SKM-1 treated with dmso at 0.1 percent for 144 hours (cell line): ENCODE results near the gene CTNNAL1.
A peak's percentile ranks its signal among the peaks of the same experiment; 100 is the strongest.
"Not testable (repeated sequence)": the region's sequence is repeated elsewhere in the genome, so short reads cannot be mapped to it uniquely, and the experiment has no call there.

Experiments
- DNase-seq: peaks from one replicate; lab custom pipeline; 2025; ENCODE audit not compliant: unreplicated experiment; lab: John Stamatoyannopoulos, UW

The CTNNAL1 gene

DNA sequence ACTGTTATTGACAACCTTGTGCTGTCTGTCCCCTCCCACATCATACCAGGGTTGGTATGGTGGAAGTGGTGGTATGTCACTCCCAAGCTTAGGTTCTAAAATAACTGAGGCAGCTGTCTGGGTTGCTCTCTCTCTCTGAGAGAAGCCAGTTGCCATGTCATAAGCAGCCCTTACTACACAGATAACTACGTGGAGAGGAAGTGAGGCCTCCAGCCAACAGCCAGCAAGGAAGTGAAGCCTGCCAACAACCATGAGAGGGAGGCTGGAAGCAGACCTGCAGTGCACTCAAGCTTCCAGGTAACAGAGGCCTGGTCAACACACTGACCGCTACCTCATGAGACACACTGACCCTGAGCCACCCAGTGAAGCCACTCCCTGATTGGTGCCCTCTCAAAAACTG, 18.6 kb downstream of the CTNNAL1 start:
- DNase-seq: peak; percentile 15

DNA sequence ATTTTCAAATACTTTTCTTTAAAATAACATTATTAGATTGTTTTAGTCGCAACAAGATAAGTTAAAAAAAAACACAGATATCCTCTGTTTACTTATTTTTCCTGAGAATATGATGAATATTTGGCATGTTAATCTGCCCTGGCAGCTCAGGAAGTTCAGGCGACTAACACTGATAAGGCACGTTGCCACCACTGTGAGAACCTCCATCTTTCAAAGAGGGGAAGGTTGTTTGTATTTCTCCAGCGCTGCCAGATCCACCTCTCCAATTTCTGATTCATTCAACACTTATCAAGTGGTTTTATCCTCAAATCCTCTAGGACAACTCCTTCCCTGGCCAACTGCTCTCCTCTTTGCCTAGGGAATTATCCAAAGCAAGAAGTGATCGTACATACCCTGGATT, 21.8 kb downstream of the CTNNAL1 start:
- no peak for DNase-seq

DNA sequence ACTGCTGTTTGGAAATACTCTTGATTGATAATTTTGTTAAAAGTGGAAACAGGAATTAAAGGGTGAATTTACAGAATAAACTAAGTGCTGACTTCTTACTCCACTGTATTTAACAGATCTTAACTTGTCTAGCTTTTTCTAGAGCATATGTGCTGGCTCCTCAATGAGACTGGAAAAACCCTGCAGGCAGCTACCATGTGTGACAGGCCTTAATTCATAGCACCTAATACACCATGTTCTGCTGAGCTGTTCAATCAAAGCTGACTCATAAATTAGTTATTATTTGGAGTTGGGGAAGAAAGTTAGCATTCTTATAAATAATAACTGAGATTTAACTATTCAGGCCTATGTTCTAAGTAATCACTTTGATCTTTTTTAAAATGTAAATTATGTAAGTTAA, 29.4 kb downstream of the CTNNAL1 start:
- DNase-seq: no peak

DNA sequence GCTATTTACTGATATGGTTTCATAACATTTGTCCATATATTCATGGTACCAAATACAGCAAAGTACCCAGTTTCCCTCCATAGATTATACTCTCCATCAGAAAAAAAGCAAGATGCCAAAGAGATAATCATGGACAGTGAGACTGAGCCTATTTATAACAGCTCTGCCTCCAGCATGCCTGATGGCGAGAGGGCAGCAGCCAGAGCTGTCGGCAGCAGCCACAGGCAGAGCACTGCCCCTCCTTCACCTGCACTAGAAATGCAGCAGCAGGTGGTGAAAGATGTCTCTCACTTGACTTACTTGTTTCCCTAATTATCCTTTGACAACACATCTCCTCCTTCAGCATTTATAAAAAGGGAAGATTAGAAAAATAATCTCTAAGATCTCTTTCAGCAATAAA, 32.4 kb downstream of the CTNNAL1 start:
- DNase-seq: no peak

DNA sequence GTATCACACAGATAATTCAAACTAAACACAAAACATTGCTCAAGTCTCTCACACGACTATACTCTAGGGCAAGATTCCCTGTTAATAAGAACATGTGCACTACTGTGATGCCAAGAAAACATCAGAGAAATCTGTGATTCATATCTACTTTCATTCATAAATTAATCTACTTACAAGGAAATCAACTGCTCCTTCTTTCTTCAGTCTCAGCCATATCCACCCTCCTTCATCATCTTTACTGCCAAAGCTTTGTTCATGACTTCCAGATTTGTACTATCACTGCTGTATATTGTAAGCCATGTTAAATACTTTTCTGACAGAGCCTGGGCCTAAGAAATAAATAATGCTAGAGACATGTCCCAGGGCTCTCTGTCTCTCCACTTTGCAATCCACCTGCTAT, 35.1 kb downstream of the CTNNAL1 start:
- DNase-seq: no peak

DNA sequence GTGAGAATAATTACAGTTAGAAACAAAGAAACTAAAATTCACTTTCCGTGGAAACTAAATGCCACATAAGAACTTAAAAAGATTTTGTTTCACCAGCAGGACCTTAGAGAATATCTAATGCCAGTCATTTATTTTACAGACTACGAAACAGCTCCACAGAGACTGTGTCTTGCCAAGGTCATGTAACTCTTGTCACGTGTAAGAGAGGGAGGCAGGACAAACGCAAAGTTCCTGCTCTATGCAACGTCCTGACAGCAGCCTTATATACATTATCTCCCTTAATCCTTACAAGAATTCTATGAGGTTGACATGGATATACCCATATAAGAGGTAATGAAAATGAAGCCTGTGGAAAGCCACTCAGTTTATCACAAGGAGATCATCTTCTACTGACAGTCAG, 39.4 kb downstream of the CTNNAL1 start:
- no peak for DNase-seq

DNA sequence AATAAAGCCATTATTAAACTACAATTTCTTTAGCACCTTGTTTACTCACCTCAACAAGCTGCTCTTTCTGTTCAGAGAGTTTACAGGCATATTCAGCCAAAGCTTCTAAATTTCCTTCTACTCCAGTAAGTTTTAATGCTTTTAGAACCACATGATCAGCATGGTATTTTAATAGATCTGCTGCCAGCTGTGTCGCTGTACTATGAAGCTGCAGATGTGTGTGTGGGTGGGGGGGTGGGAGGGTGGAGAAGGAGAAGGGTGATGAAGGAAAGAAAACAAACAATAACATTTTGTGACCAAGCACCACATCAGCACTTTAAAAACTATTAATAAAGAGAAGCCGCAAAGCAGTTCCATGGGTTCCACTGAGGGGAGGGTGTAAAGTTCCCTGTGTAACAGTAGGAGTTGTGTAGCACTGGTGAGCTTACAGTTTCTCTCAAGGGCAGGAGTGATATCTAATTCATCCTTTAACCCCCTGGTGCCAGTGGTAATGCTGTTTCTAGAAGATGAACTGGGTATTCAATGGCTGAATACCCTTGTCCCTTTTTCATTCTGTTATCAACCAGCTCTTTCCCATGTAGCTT, 40.6 kb downstream of the CTNNAL1 start:
- no peak for DNase-seq

DNA sequence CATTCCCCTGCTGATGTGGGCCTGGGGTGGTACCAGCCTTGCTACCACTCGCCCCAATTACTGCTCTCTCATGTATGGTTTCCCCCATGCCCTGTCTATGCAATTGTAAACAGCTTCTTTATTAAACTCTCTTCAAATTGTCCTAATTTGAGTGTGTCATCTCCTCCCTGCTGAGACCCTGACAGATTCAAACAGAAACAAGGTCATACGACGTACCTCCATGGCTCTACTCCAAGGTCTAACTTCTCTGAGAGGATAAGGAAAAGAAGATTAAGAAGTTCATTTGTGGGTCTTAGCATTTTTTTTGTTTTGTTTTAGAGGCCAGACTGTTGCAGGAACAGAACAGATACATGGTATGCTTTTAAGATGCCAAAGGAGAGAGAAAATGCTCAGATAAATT, 41.1 kb downstream of the CTNNAL1 start:
- DNase-seq: no peak

DNA sequence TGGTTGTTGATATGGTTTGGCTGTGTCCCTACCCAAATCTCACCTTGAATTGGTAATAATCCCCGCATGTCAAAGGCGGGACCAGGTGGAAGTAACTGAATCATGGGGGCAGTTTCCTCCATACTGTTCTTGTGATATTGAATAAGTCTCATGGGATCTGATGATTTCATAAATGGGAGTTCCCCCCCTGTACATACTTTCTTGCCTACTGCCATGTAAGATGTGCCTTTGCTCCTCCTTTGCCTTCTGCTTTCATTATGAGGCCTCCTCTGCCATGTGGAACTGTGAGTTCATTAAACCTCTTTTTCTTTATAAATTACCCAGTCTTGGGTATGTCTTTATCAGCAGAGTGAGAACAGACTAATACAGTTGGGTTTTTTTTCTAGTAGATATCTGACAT, 41.9 kb downstream of the CTNNAL1 start:
- DNase-seq: not testable (repeated sequence)

DNA sequence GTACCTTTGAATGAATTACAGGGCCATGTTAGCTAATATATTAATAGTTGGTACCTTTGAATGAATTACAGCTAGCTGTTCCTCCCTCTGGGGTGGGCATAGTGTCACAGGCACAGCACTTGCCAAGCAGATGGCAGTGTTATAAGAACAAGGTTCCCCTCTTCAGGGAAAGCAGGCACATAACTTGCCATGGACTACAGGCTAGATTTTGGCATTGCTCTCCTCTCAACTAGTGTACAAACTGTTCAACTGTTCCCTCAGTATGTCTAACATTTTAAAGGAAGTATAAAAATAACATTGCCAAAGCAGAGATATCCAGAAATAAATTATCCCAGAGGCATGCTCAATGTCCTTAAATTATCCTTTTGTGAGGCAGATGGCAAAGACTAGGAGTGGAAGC, 45.4 kb downstream of the CTNNAL1 start:
- DNase-seq: no peak

DNA sequence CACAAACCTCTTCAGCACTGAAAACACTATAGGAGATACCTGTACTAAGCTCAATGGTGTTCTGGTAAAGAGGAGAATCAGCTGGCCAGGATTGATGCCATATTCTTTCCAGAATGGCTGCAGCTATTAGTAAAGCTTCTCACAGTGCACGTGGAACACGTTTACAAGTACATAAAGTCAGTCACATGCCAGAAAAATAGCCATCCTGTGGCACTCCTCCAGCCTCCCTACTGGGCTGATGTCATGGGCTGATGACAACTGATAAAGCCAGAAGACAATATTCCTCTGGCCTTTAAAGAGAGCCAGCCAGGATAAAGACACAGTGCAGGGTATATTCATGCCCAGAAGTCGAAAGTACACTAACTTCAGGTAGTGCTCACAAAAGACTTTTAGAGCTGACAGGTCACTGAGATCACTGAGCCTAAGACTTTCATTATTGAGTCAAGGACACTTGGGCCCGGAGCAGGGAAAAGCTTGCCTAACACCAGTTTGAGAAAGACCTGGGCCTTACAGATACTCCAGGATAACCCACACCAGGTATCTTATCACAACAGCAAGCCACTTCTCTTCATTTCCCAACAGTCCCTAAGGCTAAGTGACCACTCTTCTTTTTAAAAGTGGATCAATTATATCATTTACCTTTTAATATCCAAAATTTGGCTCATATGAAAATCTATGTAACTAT, 49.7 kb downstream of the CTNNAL1 start:
- no peak for DNase-seq

DNA sequence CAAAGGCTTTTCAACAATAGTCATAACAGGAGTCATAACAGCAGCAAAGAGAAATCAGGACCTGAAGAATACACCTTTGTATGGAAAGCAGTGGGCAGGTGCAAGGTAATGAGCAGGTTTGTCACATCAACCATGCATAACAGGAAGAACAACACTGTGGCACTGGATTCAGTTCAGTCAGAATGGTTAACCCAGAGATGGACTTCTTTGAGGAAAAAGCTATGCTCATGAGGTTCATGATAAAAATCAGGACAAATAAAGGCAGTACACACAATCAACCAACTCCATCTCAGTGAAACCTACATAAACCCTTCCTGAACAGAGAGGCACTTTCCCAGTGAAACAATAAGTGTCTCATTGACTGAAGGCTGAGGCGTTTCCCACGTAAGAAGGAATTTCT, 52.1 kb downstream of the CTNNAL1 start:
- DNase-seq: no peak

DNA sequence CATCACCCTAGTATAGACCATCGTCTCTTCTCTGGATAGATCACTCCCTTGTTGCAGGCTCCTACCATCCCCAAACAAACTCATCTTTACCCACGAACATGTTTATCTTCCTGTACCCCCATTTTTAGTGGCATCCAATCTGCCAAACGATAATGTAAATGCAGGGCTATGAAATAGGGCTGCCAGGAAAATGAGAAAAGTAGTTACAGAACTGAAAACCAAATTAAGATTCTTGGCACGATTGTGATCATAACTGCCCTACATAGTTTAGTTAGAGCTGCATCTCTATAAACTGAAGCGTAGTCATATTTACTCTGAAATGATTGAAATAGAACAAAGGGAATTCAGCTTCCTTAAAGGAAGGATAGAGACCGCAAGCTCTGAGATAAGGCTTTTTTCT, 53.0 kb downstream of the CTNNAL1 start:
- DNase-seq: no peak

DNA sequence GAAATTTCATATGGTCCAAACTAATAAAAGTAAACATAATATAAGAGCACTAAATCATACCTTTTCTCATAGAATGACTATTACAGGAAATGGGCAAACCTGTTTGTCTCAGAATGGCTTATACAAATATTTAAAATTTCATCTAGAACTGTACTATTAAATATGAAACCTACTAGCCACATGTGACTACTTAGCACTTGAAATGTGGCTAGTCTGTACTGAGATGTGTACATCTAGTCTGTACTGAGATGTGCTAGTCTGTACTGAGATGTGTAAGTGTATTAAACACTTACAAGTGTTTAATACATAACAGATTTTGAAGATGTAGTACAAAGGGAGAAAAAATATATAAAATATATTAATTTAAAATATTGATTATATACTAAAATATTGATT, 56.7 kb downstream of the CTNNAL1 start:
- DNase-seq: no peak

DNA sequence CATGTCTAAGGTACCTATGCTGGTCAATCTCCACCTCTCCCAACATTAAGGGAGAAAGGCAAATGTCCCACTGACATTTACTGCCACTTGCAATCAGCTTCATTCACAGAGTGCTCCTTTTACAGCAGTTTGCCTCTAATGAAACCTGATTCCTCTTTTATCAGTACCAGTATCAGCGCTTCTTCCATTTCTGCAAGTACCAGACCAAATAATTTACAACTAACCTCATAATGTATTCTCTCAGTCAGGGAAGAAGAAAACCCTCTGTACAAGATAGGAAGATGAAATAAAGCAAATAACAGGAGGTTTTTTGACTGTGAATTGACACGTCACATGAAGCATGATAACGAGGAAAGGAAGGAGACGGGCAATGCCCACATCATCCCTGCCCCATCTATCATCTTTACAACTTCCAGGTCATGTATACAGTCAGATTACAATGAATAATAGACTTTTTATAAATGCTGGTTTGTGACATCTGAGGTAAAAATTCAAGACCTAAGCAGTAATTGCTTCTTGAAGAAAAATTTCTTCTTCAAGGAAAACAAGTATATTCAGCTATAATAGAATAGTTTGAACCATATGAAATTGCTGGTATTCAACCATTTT, 57.2 kb downstream of the CTNNAL1 start:
- DNase-seq: no peak

DNA sequence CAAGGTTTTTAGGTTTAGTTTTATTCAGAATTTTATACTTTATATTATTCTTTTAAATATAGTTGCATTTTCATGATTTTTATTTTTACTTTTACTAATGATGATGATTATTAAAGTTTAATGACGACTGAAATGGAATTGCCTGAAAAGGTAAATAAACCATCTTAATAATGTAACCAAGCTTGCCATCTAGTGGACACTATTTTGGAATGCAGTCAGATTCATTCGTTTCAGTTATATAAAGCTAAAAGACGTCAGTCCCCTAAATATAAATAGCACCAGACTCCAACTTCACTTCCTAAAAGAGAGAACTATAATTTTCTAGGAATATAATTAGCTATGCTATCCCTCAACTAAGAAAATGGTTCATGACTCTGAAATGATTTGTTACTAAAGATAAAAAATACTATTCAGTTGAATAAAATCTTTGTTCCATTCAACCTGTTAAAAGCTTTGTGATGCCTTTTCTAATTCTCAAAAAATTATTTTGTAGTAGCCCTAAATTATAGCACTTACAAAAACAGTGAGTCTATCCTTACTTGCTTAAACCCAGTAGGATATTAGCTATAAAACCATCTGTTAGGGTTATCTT, 59.2 kb downstream of the CTNNAL1 start:
- DNase-seq: no peak

DNA sequence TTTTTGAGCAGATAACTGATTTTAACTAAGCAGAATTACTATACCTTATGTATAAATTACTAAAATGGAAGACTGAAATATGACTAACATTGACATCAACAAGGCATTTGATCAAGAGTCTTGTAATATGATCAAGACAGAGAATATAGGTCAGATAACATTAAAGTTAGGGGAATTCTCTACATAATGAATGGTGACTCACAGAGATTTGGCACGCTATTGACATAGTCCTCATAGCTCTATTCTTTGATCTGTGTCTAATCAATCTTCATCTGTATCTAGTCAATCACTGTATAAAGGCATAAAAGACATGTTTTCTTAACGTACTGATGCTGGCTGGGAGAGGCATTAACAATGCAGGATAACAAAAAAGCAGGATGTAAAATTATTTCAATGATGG, 61.7 kb downstream of the CTNNAL1 start:
- DNase-seq: no peak

DNA sequence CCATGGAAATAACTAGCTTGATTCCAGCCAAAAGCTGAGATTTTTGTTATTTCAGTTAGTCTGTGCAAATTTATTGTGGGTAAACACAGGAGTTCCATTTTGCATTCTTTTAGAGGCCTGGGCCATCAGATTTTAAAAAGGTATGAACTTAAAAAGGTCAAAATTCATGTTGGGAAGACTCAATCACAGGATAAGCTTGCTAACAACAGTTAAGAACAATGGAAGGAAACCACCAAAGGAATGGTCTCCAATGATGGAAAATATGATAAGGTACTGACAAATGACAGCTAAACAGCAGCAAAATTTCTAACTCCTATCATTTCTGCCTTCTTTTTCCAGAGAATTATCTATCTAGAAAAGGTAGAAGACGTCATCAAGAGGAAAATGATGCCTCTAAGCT, 63.1 kb downstream of the CTNNAL1 start:
- DNase-seq: no peak

DNA sequence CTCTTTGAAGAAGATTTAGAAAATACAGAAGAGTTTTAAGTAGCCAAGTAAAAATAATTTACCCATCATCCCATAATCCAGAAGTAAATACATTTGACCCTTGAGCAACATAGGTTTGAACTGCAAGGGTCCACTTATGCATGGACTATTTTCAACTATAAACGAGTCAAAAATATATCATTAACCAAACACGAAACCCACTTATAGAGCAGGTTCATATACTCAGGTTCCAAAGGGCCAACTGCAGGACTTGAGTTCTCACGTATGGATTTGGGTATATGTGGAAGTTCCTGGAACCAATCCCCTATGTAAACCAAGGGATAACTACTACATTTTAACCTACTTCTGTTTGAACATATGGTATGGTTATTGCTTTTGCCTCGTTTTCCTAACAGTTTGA, 73.3 kb downstream of the CTNNAL1 start:
- no peak for DNase-seq

DNA sequence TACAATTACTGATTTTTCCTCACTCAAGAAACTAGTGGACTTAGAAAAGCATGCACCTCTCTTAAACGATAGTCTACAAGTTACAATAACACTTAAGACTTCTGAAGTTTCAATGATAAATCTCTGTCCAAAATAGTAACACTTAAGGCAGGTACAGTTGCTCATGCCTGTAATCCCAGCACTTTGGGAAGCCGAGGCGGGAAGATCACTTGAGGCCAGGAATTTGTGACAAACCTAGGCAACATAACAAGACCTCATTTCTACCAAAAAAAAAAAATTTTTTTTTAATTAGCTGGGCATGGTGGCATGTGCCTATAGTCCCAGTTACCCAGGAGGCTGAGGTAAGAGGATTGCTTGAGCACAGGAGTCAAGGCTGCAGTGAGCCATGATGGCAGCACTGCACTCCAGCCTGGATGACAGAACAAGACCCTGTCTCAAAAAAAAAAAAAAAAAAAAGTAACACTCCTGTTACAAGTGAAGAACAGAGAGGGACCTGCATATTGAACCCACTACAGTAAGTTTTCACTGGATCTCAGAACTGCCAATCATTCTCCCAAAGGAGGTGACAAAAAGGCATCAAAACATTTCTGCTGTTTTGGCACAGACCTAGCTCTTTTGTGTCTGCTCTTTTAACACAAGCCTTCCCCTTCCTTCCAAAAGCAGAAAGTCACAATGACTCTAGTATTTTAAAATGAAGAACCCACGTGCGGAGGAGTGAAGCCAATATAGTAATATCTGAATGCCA, 75.6 kb downstream of the CTNNAL1 start:
- no peak for DNase-seq

DNA sequence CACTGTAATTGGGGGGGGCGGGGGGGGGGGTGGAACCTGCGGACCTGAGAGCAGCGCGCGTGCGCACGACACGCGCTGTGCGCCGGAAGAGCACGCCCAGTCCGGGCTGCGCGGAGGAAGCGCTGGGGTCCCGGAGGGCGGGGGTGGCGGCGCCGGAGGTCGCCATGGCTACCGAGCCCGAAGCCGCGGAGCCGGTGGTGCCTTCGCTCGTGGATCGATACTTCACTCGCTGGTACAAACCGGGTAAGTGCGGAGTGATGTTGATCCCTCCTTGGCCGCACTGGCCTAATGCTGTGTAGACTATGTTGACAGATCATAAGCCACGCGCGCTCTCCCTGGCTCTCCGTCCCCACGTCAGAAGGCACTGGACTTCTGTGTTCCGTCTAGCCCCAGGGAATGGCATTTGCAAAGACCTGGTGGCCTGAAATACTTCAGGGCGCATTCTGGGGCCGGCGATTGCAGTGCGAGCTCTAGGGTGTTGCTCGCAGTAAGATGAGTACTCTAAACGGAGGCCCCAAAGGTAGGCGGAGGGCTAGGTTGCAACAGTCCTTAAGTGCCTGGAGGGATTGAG, 78.9 kb downstream of the CTNNAL1 start, which contains the start of gene ABITRAM:
ABITRAM (plus strand) TSS at position 78 of the 571 bp plus-strand sequence; CDS start at position 165, 87 bp downstream.
- peak; percentile 37 for DNase-seq
